GM21360 (cell line): ENCODE data around the gene CATSPERB.
"Not testable (repeated sequence)": the region's sequence is repeated elsewhere in the genome, so short reads cannot be mapped to it uniquely, and the experiment has no call there.

Experiments
- ATAC-seq: cut with Tn5 transposase; IDR thresholded peaks from one replicate; pipeline ENCODE4 v1.9.1; 2021; ENCODE audit warnings: mild to moderate bottlenecking, moderate library complexity; ENCODE audit not compliant: unreplicated experiment

CATSPERB gene

DNA sequence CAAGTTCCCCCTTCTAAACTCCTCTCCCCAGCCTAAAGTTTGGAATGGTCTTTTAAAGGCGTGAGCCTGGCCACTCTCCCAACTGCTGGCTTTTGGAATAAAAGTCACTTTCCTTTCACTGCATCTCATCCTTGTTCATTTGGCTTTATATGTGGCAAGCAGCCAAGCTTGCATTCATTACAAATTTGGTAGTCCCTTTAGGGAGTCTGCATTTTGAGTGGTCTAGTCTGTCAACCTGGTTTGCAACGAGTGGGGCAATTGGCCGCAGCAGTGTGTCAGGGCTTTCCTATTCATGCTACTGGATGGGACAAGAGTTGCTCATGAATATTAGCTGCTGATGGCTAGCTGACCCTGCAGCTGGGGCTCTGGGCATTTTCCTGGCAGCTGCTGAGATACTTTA lies 57.0 kb downstream of the CATSPERB start:
- no peak for ATAC-seq

DNA sequence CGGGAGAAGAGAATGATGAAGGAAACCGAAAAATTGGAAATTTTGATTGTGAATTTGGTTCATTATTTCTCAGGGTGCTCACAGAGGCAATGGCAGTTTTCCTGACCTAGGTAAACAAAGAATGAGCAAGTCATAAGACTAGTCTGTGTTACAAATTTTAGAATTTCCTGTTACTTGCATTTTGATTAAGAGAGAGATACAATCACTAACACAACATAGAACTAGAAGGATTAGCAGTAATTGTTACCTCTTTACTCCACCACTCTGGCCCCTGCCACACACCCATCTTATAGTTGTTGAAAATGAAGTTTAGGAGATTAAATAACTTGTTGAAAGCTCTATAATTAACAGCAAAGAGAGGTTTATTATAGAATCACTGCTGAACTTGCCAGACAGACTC lies 62.0 kb downstream of the CATSPERB start:
- no peak for ATAC-seq

- not testable (repeated sequence) for ATAC-seq
Observed at GRCh38 chr14:91667101-91667500, 64.8 kb downstream of the CATSPERB start.

DNA sequence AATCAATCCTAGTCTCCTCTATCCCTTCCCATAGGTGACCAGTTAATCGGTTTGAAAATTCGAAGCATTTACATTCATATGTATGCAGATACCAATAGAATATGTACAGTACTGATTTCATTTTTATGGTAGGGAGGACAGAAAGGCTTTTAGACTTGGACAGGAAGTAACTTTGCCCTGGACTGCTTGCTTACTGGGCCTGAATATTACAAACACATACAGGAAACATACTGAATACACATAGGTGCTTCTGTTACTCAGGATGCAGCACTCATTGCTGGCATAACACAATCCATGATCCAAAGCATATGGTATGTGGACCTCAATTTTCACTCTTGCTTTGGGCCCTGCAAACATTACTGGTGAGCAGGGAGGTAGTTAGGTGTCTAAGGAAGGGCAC lies 71.1 kb downstream of the CATSPERB start:
- ATAC-seq, result no peak

- ATAC-seq, result no peak
Observed at GRCh38 chr14:91654836-91655235, 77.0 kb downstream of the CATSPERB start.

DNA sequence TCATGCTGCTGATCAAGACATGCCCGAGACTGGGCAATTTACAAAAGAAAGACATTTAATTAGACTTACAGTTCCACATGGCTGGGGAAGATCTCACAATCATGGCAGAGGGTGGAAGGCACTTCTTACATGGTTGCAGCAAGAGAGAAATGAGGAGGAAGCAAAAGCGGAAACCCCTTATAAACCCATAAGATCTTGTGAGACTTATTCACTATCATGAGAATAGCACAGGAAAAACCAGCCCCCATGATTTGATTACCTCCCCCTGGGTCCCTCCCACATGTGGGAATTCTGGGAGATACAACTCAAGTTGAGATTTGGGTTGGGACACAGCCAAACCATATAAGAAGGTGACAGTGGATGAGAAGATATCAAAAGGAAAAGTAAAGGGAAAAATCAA lies 78.4 kb downstream of the CATSPERB start:
- ATAC-seq, result no peak

GRCh38 chr14:91649930-91650329 lies 82.0 kb downstream of the CATSPERB start:
- no peak for ATAC-seq

GRCh38 chr14:91647856-91648255 lies 84.0 kb downstream of the CATSPERB start:
- no peak for ATAC-seq

- no peak for ATAC-seq
Observed at GRCh38 chr14:91636604-91637003, 95.3 kb downstream of the CATSPERB start.

DNA sequence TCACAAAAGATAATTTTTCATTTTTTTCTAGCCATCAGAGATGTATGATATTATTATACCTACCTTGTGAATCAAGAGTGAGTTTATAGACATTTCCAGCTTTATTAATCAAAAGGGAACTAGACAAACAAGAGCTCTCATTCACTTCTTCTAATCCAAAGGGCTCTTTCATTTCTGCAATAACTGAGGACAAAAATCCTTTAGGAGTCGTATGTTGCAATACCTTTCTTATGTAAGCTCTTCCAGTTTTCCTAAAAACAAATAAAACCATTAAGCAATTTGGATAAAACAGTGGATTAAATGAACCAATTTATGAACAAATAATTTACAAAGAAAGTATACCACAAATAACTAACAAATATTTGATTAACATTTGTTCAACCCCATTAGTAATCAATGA lies 107.1 kb downstream of the CATSPERB start:
- ATAC-seq, result no peak

DNA sequence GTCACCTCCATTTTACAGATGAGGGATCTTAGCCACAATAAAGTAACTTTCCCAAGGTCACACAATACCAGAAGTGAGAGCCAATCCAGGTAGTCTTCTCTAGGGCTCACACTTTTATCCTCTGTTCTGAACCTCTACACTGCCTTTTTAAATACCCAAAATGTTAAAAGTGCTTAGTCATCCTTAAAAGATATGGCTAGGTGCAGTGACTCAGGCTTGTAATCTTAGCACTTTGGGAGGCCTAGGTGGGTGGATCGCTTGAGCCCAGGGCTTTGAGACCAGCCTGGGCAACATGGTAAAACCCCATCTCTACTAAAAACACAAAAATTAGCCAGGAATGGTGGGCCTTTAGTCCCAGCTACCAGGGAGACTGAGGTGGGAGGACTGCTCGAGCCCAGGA lies 117.7 kb downstream of the CATSPERB start:
- no peak for ATAC-seq

DNA sequence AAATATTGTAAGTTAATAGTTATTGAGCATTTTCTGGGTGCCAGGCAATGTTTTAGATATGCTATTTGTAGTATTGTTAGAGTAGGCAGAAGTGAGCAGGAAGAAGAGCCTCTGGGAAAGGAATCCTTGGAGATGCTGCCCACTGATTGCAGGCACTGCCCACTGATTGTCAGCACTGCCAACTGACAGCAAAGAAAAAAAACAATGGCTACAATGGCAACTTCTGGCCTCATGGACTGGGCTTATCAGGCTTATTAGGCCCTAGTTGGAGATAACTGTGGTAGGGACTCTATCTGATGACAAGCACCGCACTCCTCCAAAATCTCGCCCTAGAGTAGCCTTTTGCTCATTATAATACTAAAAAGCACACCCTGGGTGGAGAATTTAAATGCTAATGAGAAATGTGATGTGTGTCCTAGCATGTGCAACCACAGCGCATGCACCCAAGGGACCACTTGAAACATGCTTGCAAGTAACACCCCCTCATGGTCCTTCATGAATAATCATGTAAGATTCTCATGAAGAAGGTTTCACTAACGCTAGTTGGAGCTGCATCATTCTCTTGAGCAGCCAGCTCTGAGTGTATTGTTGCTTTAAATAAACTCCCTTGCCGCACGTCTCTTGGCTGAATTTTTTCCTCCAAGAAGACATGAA lies 118.3 kb downstream of the CATSPERB start:
- no peak for ATAC-seq

- no peak for ATAC-seq
Observed at GRCh38 chr14:91611528-91611927, 120.4 kb downstream of the CATSPERB start.

- ATAC-seq, result no peak
Observed at GRCh38 chr14:91609161-91609560, 122.7 kb downstream of the CATSPERB start.

- ATAC-seq, result no peak
Observed at GRCh38 chr14:91607322-91608047, 124.4 kb downstream of the CATSPERB start.

DNA sequence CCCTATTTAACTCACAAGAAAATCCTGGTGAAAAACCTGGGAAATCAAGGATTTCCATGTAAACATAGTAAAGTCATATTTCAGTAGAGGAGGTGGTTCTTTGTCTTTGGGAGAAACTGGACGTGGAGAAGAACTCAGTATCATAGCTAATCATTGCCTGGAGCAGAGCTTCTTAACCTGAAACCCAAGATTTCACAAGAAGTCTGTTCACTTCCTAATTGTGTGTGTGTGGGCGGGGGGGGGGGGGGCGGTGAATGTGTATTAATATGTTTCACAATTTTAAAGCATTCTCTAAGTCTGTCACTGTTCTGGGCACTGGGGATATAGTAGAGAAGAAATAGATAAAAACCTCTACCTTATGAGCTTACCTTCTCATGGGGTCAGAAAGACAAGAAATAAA lies 125.0 kb downstream of the CATSPERB start:
- ATAC-seq, result no peak

GRCh38 chr14:91604611-91605010 lies 127.3 kb downstream of the CATSPERB start:
- ATAC-seq, result not testable (repeated sequence)

GRCh38 chr14:91599994-91600393 lies 131.9 kb downstream of the CATSPERB start:
- no peak for ATAC-seq

GRCh38 chr14:91595736-91596135 lies 136.2 kb downstream of the CATSPERB start:
- ATAC-seq, result no peak

GRCh38 chr14:91593957-91594356 lies 137.9 kb downstream of the CATSPERB start:
- ATAC-seq, result not testable (repeated sequence)

GRCh38 chr14:91586410-91586809 lies 145.5 kb downstream of the CATSPERB start:
- no peak for ATAC-seq

DNA sequence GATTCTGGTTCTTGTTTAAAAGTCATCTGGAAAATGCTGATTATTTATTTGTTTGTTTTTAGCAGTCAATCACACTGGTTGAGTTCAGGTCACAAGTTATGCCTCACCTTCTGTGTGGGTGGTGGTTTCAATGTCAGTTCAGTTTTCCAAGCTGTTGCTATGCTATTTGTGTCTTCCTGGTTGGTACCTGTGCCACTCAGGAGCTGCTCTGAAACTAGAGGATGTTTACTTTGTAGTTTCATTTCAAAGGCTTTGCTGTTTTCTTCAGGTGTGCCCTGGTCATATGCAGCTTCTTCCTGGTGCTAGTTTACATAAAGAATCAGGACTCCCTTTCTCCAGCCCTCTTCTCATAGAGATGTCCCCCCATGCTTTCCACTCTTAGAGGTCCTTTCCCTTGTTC lies 146.0 kb downstream of the CATSPERB start:
- ATAC-seq, result no peak

- no peak for ATAC-seq
Observed at GRCh38 chr14:91582761-91583160, 149.1 kb downstream of the CATSPERB start.
